ENCODE results near the gene LMCD1. TPM values are rescaled to one million over a fixed set of nuclear protein-coding genes. Genes with fewer than 3 reads are reported as not detected.

The LMCD1 gene
- total RNA-seq, 5 donors from 2014 or later (not counting 1 experiment from before 2014, with no cell fraction given), result 0.61 to 1.5 (median 0.63) TPM

DNA sequence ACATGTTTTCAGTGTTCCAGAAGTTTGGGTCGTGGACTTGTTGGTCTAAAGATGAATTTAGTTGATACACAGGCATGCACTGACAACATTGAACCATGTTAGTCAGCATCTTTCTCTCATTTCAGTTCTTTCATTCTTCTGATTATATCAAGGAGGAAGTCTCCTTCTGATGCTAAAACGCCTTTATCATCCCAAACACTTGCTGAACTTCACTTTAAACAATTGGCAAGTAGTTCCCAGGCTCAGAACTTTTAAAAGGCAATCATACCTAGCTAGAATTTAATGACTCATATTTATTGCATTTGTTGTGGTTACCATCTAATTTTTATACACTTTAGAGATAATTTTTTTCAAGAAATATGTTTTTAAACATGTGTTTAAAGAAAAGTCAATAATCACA, 15.9 kb downstream of the LMCD1 start:
- no peak overlapping the region for H3K27ac Mint-ChIP-seq
- H3K36me3 Mint-ChIP-seq, result no peaks in the 10 kb centered on the region
- no peak for DNase-seq
- Histone ChIP-seq H3K27ac (ENCODE audit: low read length) (no peak overlapping the region), H3K36me3 (ENCODE audit: control insufficient read depth in 2 of 2, extremely low read depth in 1 of 2, insufficient read depth in 1 of 2, low read length in 1 of 2) (no peaks in the 10 kb centered on the region), H3K9me3 (no peaks in the 10 kb centered on the region), H3K27me3 (replicated peaks in 1 of 2; ENCODE audit: control insufficient read depth in 2 of 2, extremely low read depth in 1 of 2, insufficient read depth in 2 of 2, low read length in 1 of 2) (no peaks in the 10 kb centered on the region), H3K4me3 (ENCODE audit: control insufficient read depth in 1 of 2, extremely low read depth in 1 of 2, low read length in 1 of 2) (no peak overlapping the region), H3K4me1 (ENCODE audit: control insufficient read depth in 1 of 2, extremely low read depth in 1 of 2, insufficient read depth in 2 of 2, low read length in 2 of 2) (no peaks in the 10 kb centered on the region)
- ChIA-PET POLR2A (no interaction called here), CTCF (no interaction called here)
- H3K4me3 Mint-ChIP-seq, result no peak overlapping the region
- no CpG with 5 or more reads among the region's 2 CpGs for WGBS (ENCODE audit: insufficient coverage)
- no peaks in the 10 kb centered on the region for H3K4me1 Mint-ChIP-seq
- H3K9me3 Mint-ChIP-seq, result peaks cover 0 to 8% (median 2%) of the 10 kb centered on the region in 3 donors
- no peak for ATAC-seq (replicated peaks in 1 of 4)
- H3K27me3 Mint-ChIP-seq, result peaks cover 3 to 16% of the 10 kb centered on the region in 2 donors

DNA sequence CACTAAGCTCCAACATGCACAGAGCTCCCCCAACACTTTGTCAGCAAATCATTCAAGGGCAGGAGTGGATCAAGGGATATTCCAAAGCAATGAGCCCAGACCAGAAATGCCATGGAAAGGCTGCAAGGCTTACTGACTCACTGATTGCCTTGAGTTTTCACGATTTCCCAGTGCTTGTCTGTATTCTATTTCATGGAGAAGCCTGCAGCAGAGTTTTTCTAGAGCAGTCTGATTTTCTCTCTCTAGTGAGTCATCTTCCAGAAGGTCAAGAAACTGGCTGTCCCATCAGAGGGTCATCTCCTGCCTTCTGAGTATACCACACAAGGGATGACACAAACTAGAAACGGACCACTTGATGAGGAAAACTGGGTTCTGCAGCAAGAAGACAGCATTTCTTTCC, 16.5 kb downstream of the LMCD1 start:
- H3K4me3 Mint-ChIP-seq, result no peak overlapping the region
- ATAC-seq (replicated peaks in 1 of 4), result no peak
- H3K27me3 ChIP-seq (replicated peaks in 1 of 2; ENCODE audit: control insufficient read depth in 2 of 2, extremely low read depth in 1 of 2, insufficient read depth in 2 of 2, low read length in 1 of 2), result no peaks in the 10 kb centered on the region
- H3K27ac ChIP-seq (ENCODE audit: low read length), result no peak overlapping the region
- no peaks in the 10 kb centered on the region for H3K36me3 Mint-ChIP-seq
- H3K4me3 ChIP-seq (ENCODE audit: control insufficient read depth in 1 of 2, extremely low read depth in 1 of 2, low read length in 1 of 2), result no peak overlapping the region
- 65% methylated on average over 2 of the region's 2 CpGs for WGBS (ENCODE audit: insufficient coverage)
- no peak overlapping the region for H3K27ac Mint-ChIP-seq
- peaks cover 0 to 8% (median 2%) of the 10 kb centered on the region in 3 donors for H3K9me3 Mint-ChIP-seq
- no peaks in the 10 kb centered on the region for H3K9me3 ChIP-seq
- H3K4me1 Mint-ChIP-seq, result no peaks in the 10 kb centered on the region
- ChIA-PET POLR2A (no interaction called here), CTCF (no interaction called here)
- DNase-seq, result no peak
- H3K36me3 ChIP-seq (ENCODE audit: control insufficient read depth in 2 of 2, extremely low read depth in 1 of 2, insufficient read depth in 1 of 2, low read length in 1 of 2), result no peaks in the 10 kb centered on the region
- H3K27me3 Mint-ChIP-seq, result peaks cover 3 to 16% of the 10 kb centered on the region in 2 donors
- H3K4me1 ChIP-seq (ENCODE audit: control insufficient read depth in 1 of 2, extremely low read depth in 1 of 2, insufficient read depth in 2 of 2, low read length in 2 of 2), result no peaks in the 10 kb centered on the region

DNA sequence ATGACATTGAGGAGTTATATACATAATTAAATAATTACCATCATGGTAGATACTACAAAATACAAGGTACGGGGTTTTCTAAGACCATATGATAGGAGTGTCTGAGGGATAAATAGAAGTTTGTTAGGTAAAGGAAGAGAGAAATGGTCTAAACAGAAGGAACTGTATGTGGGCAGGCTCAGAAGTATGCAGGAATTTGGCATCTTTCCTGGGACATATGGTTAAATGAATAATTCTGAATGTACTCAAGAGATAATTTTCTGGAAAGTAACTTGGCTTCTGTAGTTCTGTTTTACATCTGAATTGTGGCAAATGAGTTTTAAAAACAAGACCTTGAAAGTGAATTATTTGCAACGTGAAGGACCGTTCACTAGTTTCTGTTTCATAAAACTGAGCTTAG, 17.5 kb downstream of the LMCD1 start:
- H3K27me3 Mint-ChIP-seq, result peaks cover 3 to 16% of the 10 kb centered on the region in 2 donors
- no peak overlapping the region for H3K27ac Mint-ChIP-seq
- WGBS (ENCODE audit: insufficient coverage), result no CpG with 5 or more reads among the region's 3 CpGs
- H3K4me1 Mint-ChIP-seq, result no peaks in the 10 kb centered on the region
- peaks cover 0 to 8% (median 2%) of the 10 kb centered on the region in 3 donors for H3K9me3 Mint-ChIP-seq
- POLR2A ChIA-PET, result no interaction called here
- no peaks in the 10 kb centered on the region for H3K36me3 Mint-ChIP-seq
- Histone ChIP-seq H3K27me3 (replicated peaks in 1 of 2; ENCODE audit: control insufficient read depth in 2 of 2, extremely low read depth in 1 of 2, insufficient read depth in 2 of 2, low read length in 1 of 2) (no peaks in the 10 kb centered on the region), H3K36me3 (ENCODE audit: control insufficient read depth in 2 of 2, extremely low read depth in 1 of 2, insufficient read depth in 1 of 2, low read length in 1 of 2) (no peaks in the 10 kb centered on the region), H3K27ac (ENCODE audit: low read length) (no peak overlapping the region), H3K4me1 (ENCODE audit: control insufficient read depth in 1 of 2, extremely low read depth in 1 of 2, insufficient read depth in 2 of 2, low read length in 2 of 2) (no peaks in the 10 kb centered on the region), H3K9me3 (no peaks in the 10 kb centered on the region), H3K4me3 (ENCODE audit: control insufficient read depth in 1 of 2, extremely low read depth in 1 of 2, low read length in 1 of 2) (no peak overlapping the region)
- DNase-seq, result no peak
- no peak overlapping the region for H3K4me3 Mint-ChIP-seq
- CTCF ChIA-PET, result no interaction called here
- no peak for ATAC-seq (replicated peaks in 1 of 4)

DNA sequence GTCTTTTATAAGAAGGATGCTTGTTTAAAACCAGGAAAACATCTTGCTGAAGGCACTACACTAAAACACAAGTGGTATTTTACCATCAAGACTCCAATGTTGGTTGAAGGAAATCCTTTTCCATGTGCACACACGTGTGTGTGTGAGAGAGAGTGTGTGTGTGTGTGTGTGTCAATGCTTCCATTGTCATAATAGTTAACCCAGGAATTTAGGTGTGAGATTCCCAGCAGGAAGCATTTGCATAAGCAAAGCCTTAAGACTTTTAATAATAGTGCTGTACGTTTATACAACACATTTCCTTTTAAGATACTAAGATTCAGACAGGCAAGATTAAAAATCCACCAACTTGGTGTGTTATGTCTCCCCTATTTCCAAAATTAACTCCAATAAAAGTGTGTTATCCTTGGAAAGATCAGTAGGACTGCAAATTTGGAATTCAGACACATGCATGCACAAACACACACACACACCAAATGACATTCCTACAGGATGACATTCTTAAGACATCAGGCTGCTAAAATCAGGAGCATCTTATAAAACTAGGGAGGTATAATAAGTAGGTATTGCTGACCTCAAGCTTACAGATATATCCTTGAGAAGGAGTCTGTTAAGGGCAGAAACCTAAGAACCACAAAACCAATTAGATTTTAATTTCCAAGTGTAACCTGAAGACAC, 18.3 kb downstream of the LMCD1 start:
- Mint-ChIP-seq H3K27me3 (peaks cover 3 to 16% of the 10 kb centered on the region in 2 donors), H3K9me3 (peaks cover 0 to 8% (median 2%) of the 10 kb centered on the region in 3 donors), H3K4me1 (no peaks in the 10 kb centered on the region), H3K4me3 (no peak overlapping the region), H3K36me3 (no peaks in the 10 kb centered on the region), H3K27ac (no peak overlapping the region)
- DNase-seq (no peak), ATAC-seq (replicated peaks in 1 of 4) (no peak)
- H3K9me3 ChIP-seq, result no peaks in the 10 kb centered on the region
- H3K4me3 ChIP-seq (ENCODE audit: control insufficient read depth in 1 of 2, extremely low read depth in 1 of 2, low read length in 1 of 2), result no peak overlapping the region
- no peaks in the 10 kb centered on the region for H3K36me3 ChIP-seq (ENCODE audit: control insufficient read depth in 2 of 2, extremely low read depth in 1 of 2, insufficient read depth in 1 of 2, low read length in 1 of 2)
- H3K4me1 ChIP-seq (ENCODE audit: control insufficient read depth in 1 of 2, extremely low read depth in 1 of 2, insufficient read depth in 2 of 2, low read length in 2 of 2), result no peaks in the 10 kb centered on the region
- ChIA-PET CTCF (no interaction called here), POLR2A (no interaction called here)
- 60% methylated on average over 1 of the region's 2 CpGs for WGBS (ENCODE audit: insufficient coverage)
- H3K27me3 ChIP-seq (replicated peaks in 1 of 2; ENCODE audit: control insufficient read depth in 2 of 2, extremely low read depth in 1 of 2, insufficient read depth in 2 of 2, low read length in 1 of 2), result no peaks in the 10 kb centered on the region
- no peak overlapping the region for H3K27ac ChIP-seq (ENCODE audit: low read length)

DNA sequence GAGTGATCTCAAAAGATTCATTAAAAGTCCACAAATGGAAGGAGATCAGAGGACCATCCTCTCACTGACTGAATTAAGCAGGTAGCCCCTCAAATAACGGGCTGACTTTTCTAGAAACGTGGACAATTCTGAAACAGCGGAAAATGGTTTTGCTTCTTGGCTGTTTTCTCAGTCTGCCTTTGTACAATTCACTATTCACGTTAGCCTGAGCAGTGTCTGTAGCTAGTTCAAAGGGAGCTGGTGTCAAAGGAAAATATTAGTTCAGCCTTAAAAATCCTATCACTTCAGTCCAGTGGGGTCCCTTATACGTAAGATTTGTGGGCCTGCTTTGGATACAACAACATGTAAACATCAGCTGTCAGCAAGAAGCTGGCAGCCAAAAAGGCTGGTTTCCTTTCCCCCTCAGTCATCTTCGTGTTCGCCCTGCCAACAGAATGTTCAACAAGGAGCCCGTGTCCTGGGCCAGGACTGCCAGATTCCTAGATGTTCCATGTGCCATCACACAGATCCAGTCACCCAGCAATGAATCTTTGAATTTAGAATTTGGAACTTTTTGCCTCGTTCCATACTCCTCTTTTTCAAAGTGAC, 19.3 kb downstream of the LMCD1 start:
- H3K36me3 ChIP-seq (ENCODE audit: control insufficient read depth in 2 of 2, extremely low read depth in 1 of 2, insufficient read depth in 1 of 2, low read length in 1 of 2), result no peaks in the 10 kb centered on the region
- peaks cover 3 to 16% of the 10 kb centered on the region in 2 donors for H3K27me3 Mint-ChIP-seq
- CTCF ChIA-PET, result no interaction called here
- no peak overlapping the region for H3K27ac ChIP-seq (ENCODE audit: low read length)
- H3K27me3 ChIP-seq (replicated peaks in 1 of 2; ENCODE audit: control insufficient read depth in 2 of 2, extremely low read depth in 1 of 2, insufficient read depth in 2 of 2, low read length in 1 of 2), result no peaks in the 10 kb centered on the region
- no peak overlapping the region for H3K4me3 Mint-ChIP-seq
- no peak overlapping the region for H3K27ac Mint-ChIP-seq
- H3K4me1 ChIP-seq (ENCODE audit: control insufficient read depth in 1 of 2, extremely low read depth in 1 of 2, insufficient read depth in 2 of 2, low read length in 2 of 2), result no peaks in the 10 kb centered on the region
- no peak overlapping the region for H3K4me3 ChIP-seq (ENCODE audit: control insufficient read depth in 1 of 2, extremely low read depth in 1 of 2, low read length in 1 of 2)
- DNase-seq (no peak), ATAC-seq (replicated peaks in 1 of 4) (no peak)
- H3K9me3 Mint-ChIP-seq, result peaks cover 0 to 8% (median 2%) of the 10 kb centered on the region in 3 donors
- WGBS (ENCODE audit: insufficient coverage), result 81% methylated on average over 5 of the region's 9 CpGs
- POLR2A ChIA-PET, result interaction anchor here in 1 of 2 donors (0.6 kb wide), 1 partner anchor 21 kb away, joined by 3 read pairs; no protein-coding TSS in a partner anchor
- no peaks in the 10 kb centered on the region for H3K4me1 Mint-ChIP-seq
- H3K36me3 Mint-ChIP-seq, result no peaks in the 10 kb centered on the region
- no peaks in the 10 kb centered on the region for H3K9me3 ChIP-seq

DNA sequence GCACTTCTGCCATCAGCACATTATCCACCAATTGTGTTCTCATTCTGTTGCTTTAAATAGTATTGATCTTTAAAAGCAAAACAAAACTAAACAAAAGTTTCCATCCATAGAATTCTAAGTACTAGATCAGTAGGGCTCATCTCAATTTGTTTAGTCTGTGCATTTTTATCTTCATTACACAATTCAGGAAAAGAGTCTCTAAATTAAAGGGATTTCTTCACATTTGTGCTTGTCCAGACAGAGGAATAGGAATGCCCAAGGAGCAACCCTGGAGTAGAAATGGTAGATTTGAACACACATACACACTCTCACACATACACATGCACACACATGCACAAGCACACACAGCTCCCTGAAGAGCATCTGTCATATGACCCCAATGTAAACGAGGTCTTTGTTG, 21.4 kb downstream of the LMCD1 start:
- Mint-ChIP-seq H3K4me3 (no peak overlapping the region), H3K27ac (no peak overlapping the region), H3K4me1 (no peaks in the 10 kb centered on the region), H3K36me3 (no peaks in the 10 kb centered on the region), H3K9me3 (peaks cover 0 to 8% (median 2%) of the 10 kb centered on the region in 3 donors), H3K27me3 (peaks cover 3 to 7% of the 10 kb centered on the region in 2 donors)
- Histone ChIP-seq H3K4me3 (ENCODE audit: control insufficient read depth in 1 of 2, extremely low read depth in 1 of 2, low read length in 1 of 2) (no peak overlapping the region), H3K4me1 (ENCODE audit: control insufficient read depth in 1 of 2, extremely low read depth in 1 of 2, insufficient read depth in 2 of 2, low read length in 2 of 2) (no peaks in the 10 kb centered on the region), H3K27ac (ENCODE audit: low read length) (no peak overlapping the region), H3K9me3 (no peaks in the 10 kb centered on the region), H3K27me3 (replicated peaks in 1 of 2; ENCODE audit: control insufficient read depth in 2 of 2, extremely low read depth in 1 of 2, insufficient read depth in 2 of 2, low read length in 1 of 2) (no peaks in the 10 kb centered on the region), H3K36me3 (ENCODE audit: control insufficient read depth in 2 of 2, extremely low read depth in 1 of 2, insufficient read depth in 1 of 2, low read length in 1 of 2) (no peaks in the 10 kb centered on the region)
- ATAC-seq (replicated peaks in 1 of 4) (no peak), DNase-seq (no peak)
- POLR2A ChIA-PET, result no interaction called here
- 75% methylated on average over 1 of the region's 1 CpG for WGBS (ENCODE audit: insufficient coverage)
- CTCF ChIA-PET, result no interaction called here
